OCI-LY3 (cell line): ENCODE measurements around the gene RAPGEF2.

Experiments
- H2AFZ ChIP-seq: fragments of 200-600, 300-600 bp; shearing (Covaris generic); 2 replicates; pipeline ENCODE4 v1.6.0; 2014; ENCODE audit warnings: antibody characterized with exemption, low read depth, low read length
- H3K27ac ChIP-seq: fragments of 200-600, 300-600 bp; sonication (generic); 2 replicates; pipeline ENCODE4 v1.5.1; 2014; ENCODE audit warnings: mild to moderate bottlenecking, low read length, moderate library complexity, mixed read lengths
- H3K27me3 ChIP-seq: fragments of 200-600, 300-600 bp; sonication (generic); 2 replicates; pipeline ENCODE4 v1.6.1; 2014; ENCODE audit warnings: low read depth, low read length, mixed read lengths
- H3K36me3 ChIP-seq: fragments of 200-600, 300-600 bp; sonication (generic); replicated peaks from 2 replicates; pipeline ENCODE3; 2014; ENCODE audit warnings: low read depth, low read length, mixed read lengths
- H3K4me1 ChIP-seq: fragments of 300-600, 200-600 bp; sonication (generic); 2 replicates; pipeline ENCODE4 v1.6.1; 2014; ENCODE audit warnings: low read length, mixed read lengths
- H3K4me2 ChIP-seq: fragments of 200-600, 300-600 bp; sonication (generic); 2 replicates; pipeline ENCODE4 v1.6.1; 2014; ENCODE audit warnings: low read length, mixed read lengths
- H3K4me3 ChIP-seq: fragments of 300-600, 200-600 bp; sonication (generic); 2 replicates; pipeline ENCODE4 v1.5.1; 2014; ENCODE audit warnings: antibody characterized with exemption, mild to moderate bottlenecking, low read length, moderate library complexity
- H3K79me2 ChIP-seq: fragments of 300-600, 200-600 bp; shearing (Covaris generic); 2 replicates; pipeline ENCODE4 v1.6.1; 2014; ENCODE audit warnings: mild to moderate bottlenecking, low read length, mixed read lengths
- H3K9ac ChIP-seq: fragments of 300-600, 200-600 bp; shearing (Covaris generic); 2 replicates; pipeline ENCODE4 v1.6.0; 2014; ENCODE audit warnings: mild to moderate bottlenecking, low read length, moderate library complexity
- H3K9me3 ChIP-seq: fragments of 200-600, 300-600 bp; shearing (Covaris generic); 2 replicates; pipeline ENCODE4 v1.6.1; 2014; ENCODE audit warnings: low read length, mixed read lengths; ENCODE audit not compliant: insufficient read depth
- H4K20me1 ChIP-seq: fragments of 200-600, 300-600 bp; sonication (generic); 2 replicates; pipeline ENCODE4 v1.6.1; 2016; ENCODE audit warnings: low read length, mixed read lengths; ENCODE audit not compliant: insufficient read depth
- EZH2phosphoT487 ChIP-seq: fragments of 200-600 bp; shearing (Covaris generic); IDR thresholded peaks from 2 replicates; pipeline ENCODE4 v1.6.1; 2018; ENCODE audit warnings: antibody characterized with exemption, mixed run types, low read depth
- TF ChIP-seq, protein P1 (sequence below): fragments of 200-600, 300-600 bp; sonication (generic); IDR thresholded peaks from 2 replicates; pipeline ENCODE4 v1.5.1; 2014; ENCODE audit warnings: antibody characterized with exemption, low read length, low read depth

RAPGEF2 gene

DNA sequence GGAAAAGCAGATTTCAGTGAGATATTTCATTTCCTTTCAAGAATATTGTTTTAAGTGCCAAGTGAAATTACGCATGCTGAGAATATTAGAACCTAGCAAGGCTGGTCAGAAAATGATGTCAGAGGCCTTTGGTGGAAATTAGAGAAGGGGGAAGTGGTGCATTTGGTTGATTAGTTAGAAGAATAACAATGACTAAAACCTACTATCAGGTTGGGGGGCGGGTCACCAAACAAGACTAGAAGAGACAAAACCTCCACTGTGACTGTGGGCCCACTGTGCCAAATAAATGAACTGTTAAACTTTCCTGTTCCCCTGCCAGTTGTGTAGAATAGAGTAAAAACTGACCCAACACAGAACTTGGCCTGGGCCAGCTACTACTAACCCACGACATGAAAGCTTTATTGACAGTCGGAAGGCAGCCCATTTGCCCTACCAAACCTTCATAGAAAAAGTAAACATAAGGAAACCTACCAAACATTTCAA, 2.9 kb downstream of the RAPGEF2 start:
- 0 out of 2 replicates have a peak, but pooled peaks cover 10% of the 10 kb centered on the region for H3K79me2 ChIP-seq
- no peak overlapping the region for H3K27ac ChIP-seq

GRCh38 chr4:159106636-159107035, 3.8 kb downstream of the RAPGEF2 start:
- Histone ChIP-seq H3K79me2 (0 out of 2 replicates have a peak, but pooled peaks cover 10% of the 10 kb centered on the region), H3K4me1 (peaks cover 42% of the 10 kb centered on the region), H2AFZ (no peak overlapping the region), H4K20me1 (peaks cover 35% of the 10 kb centered on the region), H3K4me2 (no peak overlapping the region), H3K9ac (no peak overlapping the region), H3K9me3 (no peaks in the 10 kb centered on the region), H3K4me3 (no peak overlapping the region), H3K27me3 (peaks cover 14% of the 10 kb centered on the region), H3K27ac (no peak overlapping the region), H3K36me3 (no peaks in the 10 kb centered on the region)
- no peak for TF ChIP-seq EZH2phosphoT487
- TF ChIP-seq, protein P1, sequence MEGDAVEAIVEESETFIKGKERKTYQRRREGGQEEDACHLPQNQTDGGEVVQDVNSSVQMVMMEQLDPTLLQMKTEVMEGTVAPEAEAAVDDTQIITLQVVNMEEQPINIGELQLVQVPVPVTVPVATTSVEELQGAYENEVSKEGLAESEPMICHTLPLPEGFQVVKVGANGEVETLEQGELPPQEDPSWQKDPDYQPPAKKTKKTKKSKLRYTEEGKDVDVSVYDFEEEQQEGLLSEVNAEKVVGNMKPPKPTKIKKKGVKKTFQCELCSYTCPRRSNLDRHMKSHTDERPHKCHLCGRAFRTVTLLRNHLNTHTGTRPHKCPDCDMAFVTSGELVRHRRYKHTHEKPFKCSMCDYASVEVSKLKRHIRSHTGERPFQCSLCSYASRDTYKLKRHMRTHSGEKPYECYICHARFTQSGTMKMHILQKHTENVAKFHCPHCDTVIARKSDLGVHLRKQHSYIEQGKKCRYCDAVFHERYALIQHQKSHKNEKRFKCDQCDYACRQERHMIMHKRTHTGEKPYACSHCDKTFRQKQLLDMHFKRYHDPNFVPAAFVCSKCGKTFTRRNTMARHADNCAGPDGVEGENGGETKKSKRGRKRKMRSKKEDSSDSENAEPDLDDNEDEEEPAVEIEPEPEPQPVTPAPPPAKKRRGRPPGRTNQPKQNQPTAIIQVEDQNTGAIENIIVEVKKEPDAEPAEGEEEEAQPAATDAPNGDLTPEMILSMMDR: no peak

More for the DNA sequence above, 2.9 kb downstream of the RAPGEF2 start:
- Histone ChIP-seq H3K4me3 (peak overlapping the region; percentile 20; the same call in 1 of the 2 replicates), H3K9me3 (no peaks in the 10 kb centered on the region), H3K4me1 (peaks cover 48% of the 10 kb centered on the region), H4K20me1 (peaks cover 35% of the 10 kb centered on the region), H3K36me3 (no peaks in the 10 kb centered on the region), H2AFZ (no peak overlapping the region), H3K27me3 (peaks cover 23% of the 10 kb centered on the region), H3K4me2 (peak overlapping the region; percentile 71), H3K9ac (no peak overlapping the region)
- no peak for TF ChIP-seq EZH2phosphoT487
- TF ChIP-seq, protein P1: no peak

DNA sequence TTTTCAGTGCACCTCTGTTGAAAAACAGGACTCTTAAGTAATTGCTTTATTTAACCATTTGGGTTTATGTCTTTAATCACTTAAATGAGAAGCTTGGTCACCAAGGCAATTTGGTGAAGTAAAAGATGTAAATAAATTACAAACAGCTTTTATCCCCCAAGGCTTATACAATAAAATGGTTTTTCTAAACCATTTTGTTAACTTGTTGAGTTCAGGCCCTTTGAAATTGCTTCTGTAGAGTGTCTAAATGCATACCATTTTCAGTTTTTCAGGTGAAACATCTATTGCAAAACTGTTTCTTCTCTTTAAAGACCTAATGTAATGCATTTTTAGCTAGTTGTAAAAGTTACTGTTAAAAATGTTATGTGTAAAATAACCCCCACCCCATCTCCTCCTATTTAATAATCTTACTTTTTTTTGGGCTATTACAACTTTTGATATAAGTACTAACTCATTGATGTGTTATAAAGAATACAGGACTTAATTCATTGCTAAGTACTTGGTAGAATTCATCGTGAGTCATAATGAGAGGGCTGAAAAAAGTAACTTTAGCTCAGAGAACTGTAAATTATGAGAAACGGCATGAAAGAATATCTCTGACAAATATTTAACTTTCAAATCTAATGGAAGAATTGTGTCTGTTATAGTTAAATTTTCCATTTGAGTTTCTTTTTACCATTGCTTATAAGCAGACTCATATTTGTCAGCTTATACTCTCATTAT, 4.5 kb downstream of the RAPGEF2 start:
- TF ChIP-seq EZH2phosphoT487: no peak
- TF ChIP-seq, protein P1: no peak
- no peak overlapping the region for H3K4me3 ChIP-seq
- H3K9ac ChIP-seq: no peak overlapping the region
- no peak overlapping the region for H2AFZ ChIP-seq
- peaks cover 7% of the 10 kb centered on the region for H3K27me3 ChIP-seq
- peak overlapping the region; percentile 39 for H3K4me2 ChIP-seq
- H4K20me1 ChIP-seq: peaks cover 38% of the 10 kb centered on the region
- H3K4me1 ChIP-seq: peaks cover 35% of the 10 kb centered on the region
- H3K36me3 ChIP-seq: no peaks in the 10 kb centered on the region
- H3K79me2 ChIP-seq: 0 out of 2 replicates have a peak, but pooled peaks cover 10% of the 10 kb centered on the region
- H3K9me3 ChIP-seq: no peaks in the 10 kb centered on the region
- H3K27ac ChIP-seq: no peak overlapping the region

DNA sequence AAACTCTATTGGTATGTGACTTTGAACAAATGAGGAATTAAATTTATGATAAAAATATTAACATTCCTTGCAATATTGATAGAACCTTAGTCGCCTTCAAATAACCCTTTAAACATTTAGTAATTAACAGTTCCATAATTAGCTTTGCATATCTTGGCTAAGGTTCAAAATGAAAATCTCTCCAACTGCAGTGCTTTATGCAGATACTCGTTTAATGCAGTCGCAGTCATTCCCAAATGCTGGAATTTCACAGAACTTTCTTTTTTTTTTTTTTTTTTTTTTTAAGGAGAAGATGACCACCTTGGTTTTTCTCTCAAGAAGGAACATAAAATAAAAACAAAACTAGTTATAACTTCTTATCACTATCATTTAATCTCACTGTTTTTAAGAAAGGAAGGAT, 5.2 kb downstream of the RAPGEF2 start:
- Histone ChIP-seq H3K4me3 (no peak overlapping the region), H3K4me2 (peak overlapping the region; percentile 39; the same call in 1 of the 2 replicates), H3K79me2 (0 out of 2 replicates have a peak, but pooled peaks cover 10% of the 10 kb centered on the region), H3K27ac (no peak overlapping the region), H3K36me3 (no peaks in the 10 kb centered on the region), H2AFZ (no peak overlapping the region), H3K27me3 (0 out of 2 replicates have a peak, but pooled peaks cover 5% of the 10 kb centered on the region), H3K4me1 (peaks cover 34% of the 10 kb centered on the region), H4K20me1 (peaks cover 38% of the 10 kb centered on the region), H3K9ac (no peak overlapping the region), H3K9me3 (no peaks in the 10 kb centered on the region)
- TF ChIP-seq, protein P1: no peak
- no peak for TF ChIP-seq EZH2phosphoT487
